Measurements from ENCODE around the gene BMI1.

Gene BMI1

DNA sequence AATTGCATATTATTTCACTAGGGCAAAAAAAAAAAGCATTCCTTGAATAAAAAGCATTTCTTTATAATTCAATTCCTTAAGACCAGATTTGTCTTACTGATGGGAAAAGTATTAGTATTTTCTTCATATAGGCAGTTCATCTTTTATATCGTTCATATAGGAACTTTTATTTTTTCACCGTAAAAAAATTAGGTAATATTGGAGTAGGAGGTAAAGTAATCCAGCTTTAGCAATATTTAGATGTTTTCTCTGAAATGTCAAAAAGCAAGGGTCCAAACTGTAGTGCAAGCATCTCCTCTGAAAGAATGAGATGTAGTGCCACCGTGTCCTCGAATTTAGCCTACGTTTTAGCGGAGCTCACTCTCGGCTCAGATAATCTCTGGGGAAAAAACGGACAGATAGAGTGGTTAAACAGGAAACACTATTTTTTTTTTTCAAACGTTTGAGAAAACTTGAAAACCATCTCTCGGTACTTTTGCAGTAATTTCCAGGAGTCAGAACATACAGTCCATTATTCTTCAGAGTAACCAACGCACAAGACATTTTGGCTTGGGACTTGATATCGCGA, 18.9 kb downstream of the BMI1 start:
- Histone ChIP-seq H3K27ac (peak overlapping the region; percentile 91 to 94), H3K4me3 (peak overlapping the region; percentile 81)
- TF ChIP-seq, protein P1, sequence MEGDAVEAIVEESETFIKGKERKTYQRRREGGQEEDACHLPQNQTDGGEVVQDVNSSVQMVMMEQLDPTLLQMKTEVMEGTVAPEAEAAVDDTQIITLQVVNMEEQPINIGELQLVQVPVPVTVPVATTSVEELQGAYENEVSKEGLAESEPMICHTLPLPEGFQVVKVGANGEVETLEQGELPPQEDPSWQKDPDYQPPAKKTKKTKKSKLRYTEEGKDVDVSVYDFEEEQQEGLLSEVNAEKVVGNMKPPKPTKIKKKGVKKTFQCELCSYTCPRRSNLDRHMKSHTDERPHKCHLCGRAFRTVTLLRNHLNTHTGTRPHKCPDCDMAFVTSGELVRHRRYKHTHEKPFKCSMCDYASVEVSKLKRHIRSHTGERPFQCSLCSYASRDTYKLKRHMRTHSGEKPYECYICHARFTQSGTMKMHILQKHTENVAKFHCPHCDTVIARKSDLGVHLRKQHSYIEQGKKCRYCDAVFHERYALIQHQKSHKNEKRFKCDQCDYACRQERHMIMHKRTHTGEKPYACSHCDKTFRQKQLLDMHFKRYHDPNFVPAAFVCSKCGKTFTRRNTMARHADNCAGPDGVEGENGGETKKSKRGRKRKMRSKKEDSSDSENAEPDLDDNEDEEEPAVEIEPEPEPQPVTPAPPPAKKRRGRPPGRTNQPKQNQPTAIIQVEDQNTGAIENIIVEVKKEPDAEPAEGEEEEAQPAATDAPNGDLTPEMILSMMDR (IDR thresholded peaks at IDR 0.05): no peak
- no peak for DNase-seq (ENCODE audit: low spot score)

DNA sequence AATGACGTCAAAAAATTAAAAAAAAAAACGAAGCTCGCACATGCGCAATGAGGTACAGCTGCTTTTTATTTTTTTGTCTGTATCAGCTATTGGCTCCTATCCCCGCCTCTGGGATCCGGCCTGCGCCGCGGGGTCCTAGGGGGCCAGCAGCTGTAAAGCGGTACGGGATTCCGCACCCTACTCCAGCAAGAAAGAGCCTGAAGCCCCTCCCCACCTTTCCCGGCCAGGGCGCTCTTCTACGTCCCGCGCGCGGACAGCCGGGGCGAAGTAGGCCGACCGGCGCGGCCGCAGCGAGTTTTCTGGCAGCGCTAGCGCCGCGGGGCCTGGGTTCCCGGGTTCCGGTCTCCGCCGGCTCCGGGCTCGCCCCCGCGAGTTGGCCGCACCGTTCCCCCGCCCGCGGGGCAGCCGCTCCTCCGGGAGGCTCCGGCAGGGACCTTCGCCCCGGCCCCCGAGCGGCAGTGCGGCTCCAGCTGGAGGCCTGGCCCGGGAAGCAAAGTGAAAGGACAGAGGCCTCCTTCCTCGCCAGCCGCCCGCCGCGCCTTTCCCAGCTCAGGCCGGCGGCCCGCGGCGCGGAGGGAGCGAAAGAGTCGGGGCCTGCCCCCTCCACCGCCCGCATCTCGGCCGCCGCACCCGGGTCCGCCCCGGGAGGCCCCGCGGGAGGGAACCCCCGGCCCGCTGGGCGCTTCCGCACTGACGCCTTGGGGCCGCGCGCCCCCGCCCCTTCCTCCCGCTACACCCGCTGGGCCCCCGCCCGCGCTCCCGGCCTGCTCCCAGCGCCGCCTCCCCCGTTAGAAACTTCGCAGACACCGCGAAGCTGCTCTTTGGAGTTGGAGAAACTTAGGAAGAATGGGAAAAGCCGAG, 19.7 kb downstream of the BMI1 start:
- TF ChIP-seq, protein P1 (IDR thresholded peaks at IDR 0.05): no peak
- Histone ChIP-seq H3K4me3 (peak overlapping the region; percentile 81), H3K27ac (peak overlapping the region; percentile 91 to 94)
- DNase-seq (ENCODE audit: low spot score): peak; percentile 86

GRCh38 chr10:22341190-22341925, 20.5 kb downstream of the BMI1 start:
- DNase-seq (ENCODE audit: low spot score): no peak

GRCh38 chr10:22341926-22342196, 21.0 kb downstream of the BMI1 start:
- H3K4me3 ChIP-seq: no peak overlapping the region
- TF ChIP-seq, protein P1 (IDR thresholded peaks at IDR 0.05): no peak
- DNase-seq (ENCODE audit: low spot score): no peak
- H3K27ac ChIP-seq: no peak overlapping the region

More at GRCh38 chr10:22341190-22341925, 20.5 kb downstream of the BMI1 start:
- peak overlapping the region; percentile 91 to 94 for H3K27ac ChIP-seq
- H3K4me3 ChIP-seq: peak overlapping the region; percentile 81
- TF ChIP-seq, protein P1 (IDR thresholded peaks at IDR 0.05): no peak

DNA sequence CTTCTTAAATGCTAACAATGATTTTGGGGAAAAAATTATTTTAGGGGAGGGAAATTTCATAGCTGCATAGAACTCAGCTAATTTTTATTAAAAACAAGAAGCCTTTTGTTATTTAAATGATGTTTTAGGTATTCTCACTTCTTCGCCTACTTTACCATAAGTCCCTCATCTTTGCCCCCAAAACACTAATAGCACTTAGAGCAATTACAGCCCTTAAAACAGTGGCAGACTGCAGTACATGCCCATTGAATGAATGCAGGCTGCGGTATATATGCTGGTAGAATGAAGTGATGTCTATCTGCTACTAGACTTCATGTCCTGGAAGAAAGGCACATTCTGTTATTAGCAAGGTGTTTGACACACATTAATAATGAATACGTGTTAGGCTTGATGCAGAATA, 21.5 kb downstream of the BMI1 start:
- H3K27ac ChIP-seq: no peak overlapping the region
- DNase-seq (ENCODE audit: low spot score): no peak
- no peak overlapping the region for H3K4me3 ChIP-seq
- TF ChIP-seq, protein P1 (IDR thresholded peaks at IDR 0.05): no peak

- H3K27ac ChIP-seq: no peak overlapping the region
- TF ChIP-seq, protein P1 (IDR thresholded peaks at IDR 0.05): no peak
- no peak overlapping the region for H3K4me3 ChIP-seq
- DNase-seq (ENCODE audit: low spot score): no peak
These were observed 22.8 kb downstream of the BMI1 start for GRCh38 chr10:22343731-22344130.

Data from coronary artery (tissue), 2 donors.